ENCODE measurements around the gene STK10. TPM values are rescaled to one million over a fixed set of nuclear protein-coding genes. Genes with fewer than 3 reads are reported as not detected.

The STK10 gene
- total and polyA plus RNA-seq, 4 donors: 2.8 to 21.7 (median 7.7) TPM

GRCh38 chr5:172194985-172195774 lies 7.2 kb upstream of the STK10 start:
- DNase-seq (ENCODE audit: low spot score): no peak
- Histone ChIP-seq H3K4me3 (ENCODE audit: low read depth in 1 of 3, low read length in 3 of 3) (no peak overlapping the region), H3K36me3 (ENCODE audit: control insufficient read depth in 4 of 4, insufficient read depth in 3 of 4, low read depth in 1 of 4, low read length in 3 of 4) (no peaks in the 10 kb centered on the region), H3K4me1 (ENCODE audit: control insufficient read depth in 4 of 4, insufficient read depth in 4 of 4, low read length in 3 of 4) (no peaks in the 10 kb centered on the region), H3K27ac (ENCODE audit: low read depth in 1 of 2, low read length in 2 of 2) (no peak overlapping the region), H3K9me3 (ENCODE audit: control insufficient read depth in 4 of 4, low read length in 3 of 4) (no peaks in the 10 kb centered on the region), H3K27me3 (ENCODE audit: control insufficient read depth in 4 of 4, insufficient read depth in 4 of 4, low read length in 3 of 4) (no peaks in the 10 kb centered on the region), H3K9ac (ENCODE audit: low read depth in 1 of 2, low read length in 2 of 2) (no peak overlapping the region)
- 65% methylated on average over 6 of the region's 6 CpGs for WGBS
- TF ChIP-seq GABPA (IDR thresholded peaks at IDR 0.05 in 1 of 2, conservative IDR thresholded peaks at IDR 0.05 in 1 of 2): no peak
- no peak for TF ChIP-seq HNF4A (conservative IDR thresholded peaks at IDR 0.05)
- TF ChIP-seq, protein P1, sequence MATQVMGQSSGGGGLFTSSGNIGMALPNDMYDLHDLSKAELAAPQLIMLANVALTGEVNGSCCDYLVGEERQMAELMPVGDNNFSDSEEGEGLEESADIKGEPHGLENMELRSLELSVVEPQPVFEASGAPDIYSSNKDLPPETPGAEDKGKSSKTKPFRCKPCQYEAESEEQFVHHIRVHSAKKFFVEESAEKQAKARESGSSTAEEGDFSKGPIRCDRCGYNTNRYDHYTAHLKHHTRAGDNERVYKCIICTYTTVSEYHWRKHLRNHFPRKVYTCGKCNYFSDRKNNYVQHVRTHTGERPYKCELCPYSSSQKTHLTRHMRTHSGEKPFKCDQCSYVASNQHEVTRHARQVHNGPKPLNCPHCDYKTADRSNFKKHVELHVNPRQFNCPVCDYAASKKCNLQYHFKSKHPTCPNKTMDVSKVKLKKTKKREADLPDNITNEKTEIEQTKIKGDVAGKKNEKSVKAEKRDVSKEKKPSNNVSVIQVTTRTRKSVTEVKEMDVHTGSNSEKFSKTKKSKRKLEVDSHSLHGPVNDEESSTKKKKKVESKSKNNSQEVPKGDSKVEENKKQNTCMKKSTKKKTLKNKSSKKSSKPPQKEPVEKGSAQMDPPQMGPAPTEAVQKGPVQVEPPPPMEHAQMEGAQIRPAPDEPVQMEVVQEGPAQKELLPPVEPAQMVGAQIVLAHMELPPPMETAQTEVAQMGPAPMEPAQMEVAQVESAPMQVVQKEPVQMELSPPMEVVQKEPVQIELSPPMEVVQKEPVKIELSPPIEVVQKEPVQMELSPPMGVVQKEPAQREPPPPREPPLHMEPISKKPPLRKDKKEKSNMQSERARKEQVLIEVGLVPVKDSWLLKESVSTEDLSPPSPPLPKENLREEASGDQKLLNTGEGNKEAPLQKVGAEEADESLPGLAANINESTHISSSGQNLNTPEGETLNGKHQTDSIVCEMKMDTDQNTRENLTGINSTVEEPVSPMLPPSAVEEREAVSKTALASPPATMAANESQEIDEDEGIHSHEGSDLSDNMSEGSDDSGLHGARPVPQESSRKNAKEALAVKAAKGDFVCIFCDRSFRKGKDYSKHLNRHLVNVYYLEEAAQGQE (IDR thresholded peaks at IDR 0.05): no peak
- TF ChIP-seq CTCF (IDR thresholded peaks at IDR 0.05; ENCODE audit: low read depth, low read length, missing input control): no peak
- TF ChIP-seq SP1 (IDR thresholded peaks at IDR 0.05): no peak
- no peak for TF ChIP-seq FOXA1 (IDR thresholded peaks at IDR 0.05)
- no peak for TF ChIP-seq FOXA2 (IDR thresholded peaks at IDR 0.05)
- TF ChIP-seq, protein P2, sequence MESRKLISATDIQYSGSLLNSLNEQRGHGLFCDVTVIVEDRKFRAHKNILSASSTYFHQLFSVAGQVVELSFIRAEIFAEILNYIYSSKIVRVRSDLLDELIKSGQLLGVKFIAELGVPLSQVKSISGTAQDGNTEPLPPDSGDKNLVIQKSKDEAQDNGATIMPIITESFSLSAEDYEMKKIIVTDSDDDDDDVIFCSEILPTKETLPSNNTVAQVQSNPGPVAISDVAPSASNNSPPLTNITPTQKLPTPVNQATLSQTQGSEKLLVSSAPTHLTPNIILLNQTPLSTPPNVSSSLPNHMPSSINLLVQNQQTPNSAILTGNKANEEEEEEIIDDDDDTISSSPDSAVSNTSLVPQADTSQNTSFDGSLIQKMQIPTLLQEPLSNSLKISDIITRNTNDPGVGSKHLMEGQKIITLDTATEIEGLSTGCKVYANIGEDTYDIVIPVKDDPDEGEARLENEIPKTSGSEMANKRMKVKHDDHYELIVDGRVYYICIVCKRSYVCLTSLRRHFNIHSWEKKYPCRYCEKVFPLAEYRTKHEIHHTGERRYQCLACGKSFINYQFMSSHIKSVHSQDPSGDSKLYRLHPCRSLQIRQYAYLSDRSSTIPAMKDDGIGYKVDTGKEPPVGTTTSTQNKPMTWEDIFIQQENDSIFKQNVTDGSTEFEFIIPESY (IDR thresholded peaks at IDR 0.05): no peak
- no peak for TF ChIP-seq YY1 (IDR thresholded peaks at IDR 0.05)
- TF ChIP-seq RAD21 (IDR thresholded peaks at IDR 0.05): no peak
- no peak for TF ChIP-seq JUND (IDR thresholded peaks at IDR 0.05)
- TF ChIP-seq TAF1 (conservative IDR thresholded peaks at IDR 0.05): no peak
- TF ChIP-seq, protein P3, sequence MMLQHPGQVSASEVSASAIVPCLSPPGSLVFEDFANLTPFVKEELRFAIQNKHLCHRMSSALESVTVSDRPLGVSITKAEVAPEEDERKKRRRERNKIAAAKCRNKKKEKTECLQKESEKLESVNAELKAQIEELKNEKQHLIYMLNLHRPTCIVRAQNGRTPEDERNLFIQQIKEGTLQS (IDR thresholded peaks at IDR 0.05): no peak
- TF ChIP-seq HNF4G (IDR thresholded peaks at IDR 0.05): no peak
- TF ChIP-seq, protein P4, sequence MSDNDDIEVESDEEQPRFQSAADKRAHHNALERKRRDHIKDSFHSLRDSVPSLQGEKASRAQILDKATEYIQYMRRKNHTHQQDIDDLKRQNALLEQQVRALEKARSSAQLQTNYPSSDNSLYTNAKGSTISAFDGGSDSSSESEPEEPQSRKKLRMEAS (IDR thresholded peaks at IDR 0.05): no peak
- no peak for TF ChIP-seq RXRA (IDR thresholded peaks at IDR 0.05)
- TF ChIP-seq EGR1 (IDR thresholded peaks at IDR 0.05; ENCODE audit: low read depth in 2 of 2): no peak
- TF ChIP-seq NR2F2 (IDR thresholded peaks at IDR 0.05): no peak
